G401.6 (cell line): ENCODE measurements around the gene OR2T8.
"Not testable (repeated sequence)": the region's sequence is repeated elsewhere in the genome, so short reads cannot be mapped to it uniquely, and the experiment has no call there.

Experiments
- FAIRE-seq: peaks from 2 replicates; lab custom pipeline; 2012; peaks lifted over from hg19 to GRCh38; lab: Jason Lieb, UNC

The OR2T8 gene

GRCh38 chr1:247919952-247920351 lies at the start of gene OR2T8:
OR2T8 (plus strand) TSS chr1:247920252; CDS start chr1:247921018, 766 bp downstream.
- FAIRE-seq, result no peak

- FAIRE-seq, result no peak
Measured at GRCh38 chr1:247883346-247883745, 36.7 kb upstream of the OR2T8 start.

- no peak for FAIRE-seq
Measured at GRCh38 chr1:247884797-247885413, 35.1 kb upstream of the OR2T8 start.

- FAIRE-seq, result no peak
Measured at GRCh38 chr1:247895163-247895637, 24.9 kb upstream of the OR2T8 start, which contains the start of gene OR2W3. OR2W3 (plus strand) TSS chr1:247895587; CDS start chr1:247895587, 0 bp downstream.

GRCh38 chr1:247895976-247896375 lies 24.1 kb upstream of the OR2T8 start:
- no peak for FAIRE-seq

GRCh38 chr1:247904122-247904521 lies 15.9 kb upstream of the OR2T8 start:
- FAIRE-seq, result no peak

- no peak for FAIRE-seq
Measured at GRCh38 chr1:247905181-247905580, 14.9 kb upstream of the OR2T8 start.

- FAIRE-seq, result no peak
Measured at GRCh38 chr1:247905910-247906503, 14.0 kb upstream of the OR2T8 start.

- FAIRE-seq, result no peak
Measured at GRCh38 chr1:247906504-247907047, 13.5 kb upstream of the OR2T8 start.

- no peak for FAIRE-seq
Measured at GRCh38 chr1:247908766-247909165, 11.3 kb upstream of the OR2T8 start.

- no peak for FAIRE-seq
Measured at GRCh38 chr1:247913786-247914185, 6.3 kb upstream of the OR2T8 start.

GRCh38 chr1:247914941-247915662 lies 5.0 kb upstream of the OR2T8 start:
- no peak for FAIRE-seq

- FAIRE-seq, result no peak
Measured at GRCh38 chr1:247923941-247924340, 3.9 kb downstream of the OR2T8 start.

GRCh38 chr1:247924868-247925267 lies 4.8 kb downstream of the OR2T8 start, which contains the start of gene OR2AJ1:
OR2AJ1 (plus strand) TSS chr1:247924889; CDS start chr1:247933769, 8,880 bp downstream.
- FAIRE-seq, result no peak

GRCh38 chr1:247933989-247934388 lies 13.9 kb downstream of the OR2T8 start:
- FAIRE-seq, result no peak

GRCh38 chr1:247935781-247936180 lies 15.7 kb downstream of the OR2T8 start:
- no peak for FAIRE-seq

GRCh38 chr1:247936415-247936814 lies 16.4 kb downstream of the OR2T8 start:
- FAIRE-seq, result no peak

GRCh38 chr1:247936965-247937734 lies 17.1 kb downstream of the OR2T8 start:
- not testable (repeated sequence) for FAIRE-seq

GRCh38 chr1:247942624-247943023 lies 22.6 kb downstream of the OR2T8 start:
- no peak for FAIRE-seq

- FAIRE-seq, result no peak
Measured at GRCh38 chr1:247948558-247948957, 28.5 kb downstream of the OR2T8 start, which contains the start of gene OR2L8. OR2L8 (plus strand) TSS chr1:247948858; CDS start chr1:247948858, 0 bp downstream.

GRCh38 chr1:247953408-247953807 lies 33.4 kb downstream of the OR2T8 start:
- no peak for FAIRE-seq

GRCh38 chr1:247961791-247962190 lies 41.7 kb downstream of the OR2T8 start:
- no peak for FAIRE-seq
